Measurements from ENCODE around the gene SMAD3.
"Not testable (repeated sequence)": the region's sequence is repeated elsewhere in the genome, so short reads cannot be mapped to it uniquely, and the experiment has no call there.

SMAD3 gene

GRCh38 chr15:67120839-67121643 lies 55.6 kb downstream of the SMAD3 start:
- TF ChIP-seq CTCF (IDR thresholded peaks at IDR 0.05; ENCODE audit: low read depth, low read length): no peak
- DNase-seq (ENCODE audit: extremely low read depth, low read depth): peak; percentile 75

GRCh38 chr15:67121644-67122605 lies 56.5 kb downstream of the SMAD3 start:
- no peak for TF ChIP-seq CTCF (IDR thresholded peaks at IDR 0.05; ENCODE audit: low read depth, low read length)
- no peak for DNase-seq (ENCODE audit: extremely low read depth, low read depth)

DNA sequence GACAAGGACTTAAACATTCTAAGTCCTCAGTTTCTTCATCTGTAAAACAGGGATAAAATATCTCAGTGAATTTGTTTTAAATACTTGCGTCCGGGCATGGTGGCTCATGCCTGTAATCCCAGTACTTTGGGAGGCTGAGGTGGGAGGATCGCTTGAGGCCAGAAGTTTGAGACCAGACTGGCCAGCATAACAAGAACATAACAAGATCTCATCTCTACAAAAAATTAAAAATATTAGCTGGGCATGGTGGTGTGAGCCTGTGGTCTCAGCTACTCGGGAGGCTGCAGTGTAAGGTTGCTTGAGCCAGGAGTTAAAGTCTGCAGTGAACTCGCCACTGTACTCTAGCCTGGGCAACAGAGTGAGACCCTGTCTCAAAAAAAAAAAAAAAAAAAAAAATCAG lies 57.4 kb downstream of the SMAD3 start:
- DNase-seq (ENCODE audit: extremely low read depth, low read depth): not testable (repeated sequence)

- not testable (repeated sequence) for DNase-seq (ENCODE audit: extremely low read depth, low read depth)
Observed at GRCh38 chr15:67123291-67123690, 57.9 kb downstream of the SMAD3 start.

- no peak for DNase-seq (ENCODE audit: extremely low read depth, low read depth)
- TF ChIP-seq CTCF (IDR thresholded peaks at IDR 0.05; ENCODE audit: low read depth, low read length): no peak
Observed at GRCh38 chr15:67124111-67124510, 58.7 kb downstream of the SMAD3 start.

DNA sequence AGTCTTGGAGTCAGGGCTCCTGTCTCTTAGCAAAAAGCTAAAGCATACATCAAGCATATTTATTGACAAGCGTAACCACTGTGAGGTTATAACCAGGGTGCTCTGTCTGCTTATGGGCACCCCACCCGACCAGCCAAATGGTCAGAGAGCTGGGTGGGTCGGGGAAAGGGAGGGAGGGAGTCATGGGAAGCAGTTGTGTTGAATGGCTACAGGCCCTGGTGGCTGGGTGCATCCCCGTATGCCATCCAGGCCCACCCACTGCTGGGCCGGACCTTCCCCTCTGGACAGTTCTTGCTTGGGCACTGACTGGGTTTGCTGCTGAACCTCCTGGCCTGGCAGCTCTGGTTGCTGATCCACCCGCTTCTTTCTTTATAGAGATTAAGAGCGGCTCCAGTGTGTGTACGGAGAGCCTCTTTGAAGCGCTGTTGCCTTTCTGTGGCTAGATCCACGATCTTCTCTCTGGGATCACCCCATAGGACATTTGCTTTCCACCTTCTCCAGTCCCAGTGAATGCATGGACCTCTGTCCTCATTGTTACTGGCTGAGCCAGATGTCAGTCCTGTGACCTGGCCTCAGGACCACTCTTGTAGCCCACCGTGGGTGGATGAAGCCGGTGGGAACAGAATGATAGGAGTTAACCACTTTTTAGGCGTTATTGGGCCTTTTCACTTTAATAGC lies 59.6 kb downstream of the SMAD3 start:
- DNase-seq (ENCODE audit: extremely low read depth, low read depth): no peak
- no peak for TF ChIP-seq CTCF (IDR thresholded peaks at IDR 0.05; ENCODE audit: low read depth, low read length)

DNA sequence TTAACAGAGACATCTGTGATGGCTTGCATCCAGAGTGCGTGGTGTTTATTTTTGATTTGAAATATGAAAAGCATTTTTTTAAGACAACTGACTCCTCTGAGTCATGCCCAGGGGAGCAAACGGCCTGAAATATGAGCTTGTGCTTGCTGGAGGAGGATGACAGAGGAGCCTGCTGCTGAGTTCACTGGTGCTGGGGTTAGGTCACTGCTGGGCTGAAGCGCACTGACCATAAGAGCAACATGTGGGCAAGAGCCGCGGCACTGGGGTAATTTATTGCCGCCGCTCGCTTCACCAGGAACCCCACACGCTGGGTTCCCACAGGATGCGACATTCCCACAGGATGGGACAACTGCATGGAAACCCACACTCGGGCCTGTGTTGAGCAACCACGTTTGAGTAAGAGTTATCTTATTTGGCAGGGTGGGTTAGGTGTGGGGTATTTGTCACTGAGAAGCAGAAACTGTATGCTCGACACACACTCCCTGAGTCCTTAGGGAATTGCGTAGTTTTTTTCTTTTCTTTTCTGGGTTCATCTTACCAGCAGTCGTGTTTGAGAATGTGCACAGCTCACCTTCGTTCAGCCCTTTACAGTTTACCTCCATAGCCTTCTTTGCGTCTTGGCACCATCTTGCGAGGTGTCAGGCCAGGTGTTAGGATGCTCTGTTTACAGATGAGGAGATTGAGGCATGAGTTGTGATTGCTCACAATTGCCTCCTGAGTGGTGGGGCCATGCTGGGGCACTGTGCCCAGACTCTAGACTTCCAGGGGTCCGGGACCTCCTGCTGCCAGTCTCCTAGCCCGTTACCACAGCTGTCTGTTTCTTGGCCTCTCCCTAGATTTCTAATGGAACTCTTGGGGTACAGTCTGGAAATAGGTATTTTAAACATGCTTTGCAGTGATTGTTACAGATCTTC lies 60.4 kb downstream of the SMAD3 start:
- TF ChIP-seq CTCF (IDR thresholded peaks at IDR 0.05; ENCODE audit: low read depth, low read length): no peak
- peak; percentile 96 for DNase-seq (ENCODE audit: extremely low read depth, low read depth)

Measured in AG09319 (cell line).